ENCODE measurements around the gene RIOX2. TPM values are rescaled to one million over a fixed set of nuclear protein-coding genes. Genes with fewer than 3 reads are reported as not detected.

Gene RIOX2
- total RNA-seq, 2 donors from 2014 or later = 22.1 to 32.3 TPM

- no peak for ATAC-seq
- TF ChIP-seq CTCF (IDR thresholded peaks at IDR 0.05) (no peak), POLR2A (IDR thresholded peaks at IDR 0.05) (no peak)
- Histone ChIP-seq H3K27ac (no peak overlapping the region), H3K9me3 (no peaks in the 10 kb centered on the region), H3K36me3 (replicated peaks in 1 of 2; ENCODE audit: insufficient read depth in 1 of 2, low read depth in 2 of 2) (no peaks in the 10 kb centered on the region), H3K27me3 (no peaks in the 10 kb centered on the region), H3K4me1 (peaks cover 12% of the 10 kb centered on the region), H3K4me3 (no peak overlapping the region)
- WGBS, 2 donors = 64 to 71% methylated on average over 5 of the region's 5 CpGs
- intact Hi-C loops (cut with DNase I) = no loop called here
- DNase-seq = no peak
These were observed 19.1 kb upstream of the RIOX2 start for GRCh38 chr3:97991293-97991682.

- Histone ChIP-seq H3K27me3 (no peaks in the 10 kb centered on the region), H3K9me3 (no peaks in the 10 kb centered on the region), H3K27ac (no peak overlapping the region), H3K36me3 (replicated peaks in 1 of 2; ENCODE audit: insufficient read depth in 1 of 2, low read depth in 2 of 2) (no peaks in the 10 kb centered on the region), H3K4me1 (peaks cover 12% of the 10 kb centered on the region), H3K4me3 (no peak overlapping the region)
- no peak for ATAC-seq
- no peak for DNase-seq
- intact Hi-C loops (cut with DNase I) = no loop called here
- no peak for TF ChIP-seq CTCF (IDR thresholded peaks at IDR 0.05)
- no peak for TF ChIP-seq POLR2A (IDR thresholded peaks at IDR 0.05)
- WGBS, 2 donors = 38 to 39% methylated on average over 2 of the region's 2 CpGs
These were observed 18.5 kb upstream of the RIOX2 start for GRCh38 chr3:97990624-97991292.

GRCh38 chr3:97988784-97989568 is 16.7 kb upstream of the RIOX2 start:
- TF ChIP-seq CTCF (IDR thresholded peaks at IDR 0.05) (no peak), POLR2A (IDR thresholded peaks at IDR 0.05) (no peak)
- Histone ChIP-seq H3K9me3 (no peaks in the 10 kb centered on the region), H3K4me1 (no peaks in the 10 kb centered on the region), H3K4me3 (no peak overlapping the region), H3K36me3 (replicated peaks in 1 of 2; ENCODE audit: insufficient read depth in 1 of 2, low read depth in 2 of 2) (no peaks in the 10 kb centered on the region), H3K27me3 (no peaks in the 10 kb centered on the region), H3K27ac (no peak overlapping the region)
- DNase-seq (no peak), ATAC-seq (no peak)
- 89 to 96% methylated on average over 3 of the region's 3 CpGs for WGBS, 2 donors
- intact Hi-C loops (cut with DNase I) = no loop called here

GRCh38 chr3:97987306-97987705 is 15.1 kb upstream of the RIOX2 start:
- no peak for TF ChIP-seq CTCF (IDR thresholded peaks at IDR 0.05)
- TF ChIP-seq POLR2A (IDR thresholded peaks at IDR 0.05) = no peak
- intact Hi-C loops (cut with DNase I) = no loop called here
- Histone ChIP-seq H3K36me3 (replicated peaks in 1 of 2; ENCODE audit: insufficient read depth in 1 of 2, low read depth in 2 of 2) (no peaks in the 10 kb centered on the region), H3K9me3 (no peaks in the 10 kb centered on the region), H3K4me3 (no peak overlapping the region), H3K27me3 (no peaks in the 10 kb centered on the region), H3K27ac (no peak overlapping the region), H3K4me1 (peaks cover under 1% of the 10 kb centered on the region)
- WGBS, 2 donors = 78 to 80% methylated on average over 2 of the region's 2 CpGs
- DNase-seq (no peak), ATAC-seq (no peak)
